HepG2 (cell line): ENCODE measurements around the gene GSC2. TPM values are rescaled to one million over a fixed set of nuclear protein-coding genes. Genes with fewer than 3 reads are reported as not detected.

Experiments used
- BCL3 ChIP-seq: sonication (generic); formaldehyde crosslinking; IDR thresholded peaks from 2 replicates; pipeline ENCODE4 v1.5.1; 2020; ENCODE audit warnings: mild to moderate bottlenecking, missing genetic modification reagents, moderate library complexity
- MTF1 ChIP-seq: sonication (generic); formaldehyde crosslinking; IDR thresholded peaks from 2 replicates; pipeline ENCODE4 v1.5.0; 2020; ENCODE audit warnings: missing genetic modification reagents
- PLRG1 ChIP-seq: fragments of 450-650 bp; conservative IDR thresholded peaks from 2 replicates; pipeline ENCODE4 v1.6.1; 2016
- RERE ChIP-seq: IDR thresholded peaks from 2 replicates; pipeline ENCODE4 v1.6.1; 2016; ENCODE audit warnings: low read depth, missing genetic modification reagents, missing compliant biosample characterization
- ZNF513 ChIP-seq: sonication (generic); formaldehyde crosslinking; conservative IDR thresholded peaks from 2 replicates; pipeline ENCODE4 v1.5.0; 2020; ENCODE audit warnings: missing genetic modification reagents
- ZNF530 ChIP-seq: sonication (generic); formaldehyde crosslinking; IDR thresholded peaks from 2 replicates; pipeline ENCODE4 v1.5.0; 2020; ENCODE audit warnings: low read depth, mild to moderate bottlenecking, missing genetic modification reagents
- ZSCAN5A ChIP-seq: sonication (generic); formaldehyde crosslinking; IDR thresholded peaks from 2 replicates; pipeline ENCODE4 v1.8.0; 2022; ENCODE audit warnings: mild to moderate bottlenecking, missing genetic modification reagents, borderline replicate concordance
- polyA plus RNA-seq, 8 experiments: library from polyadenylated mRNA; depleted of rRNA in 3 of 8; stranded (reverse) in 7 of 8; unstranded in 1 of 8; fragments of >200 nt; fragmentation: Illumina TruSeq in 4 of 8; extraction: Trizol in 4 of 8; gene quantifications; 2 replicates each; pipeline versions ENCODE4 v1.2.1 to v1.2.3, GENCODE V29; 2011 to 2016; ENCODE audit warnings: low read depth in 4 of 8, missing spikeins in 1 of 8, mixed read lengths in 1 of 8; ENCODE audit not compliant: insufficient read depth in 1 of 8
- total RNA-seq, 5 experiments: library from RNA; depleted of rRNA; stranded (reverse); fragments of >200 nt; fragmentation: Illumina TruSeq; extraction: Trizol; gene quantifications; 2 replicates each; pipeline ENCODE4 v1.2.3, GENCODE V29; 2016; ENCODE audit warnings: low read depth in 1 of 5

GSC2 gene
- total and polyA plus RNA-seq, 2 of the 13 experiments (the other 11 are each of a cell fraction or from before 2014, with no cell fraction given) = not detected

GRCh38 chr22:19125474-19126308 is 24.4 kb downstream of the GSC2 start (continued):
- no peak for TF ChIP-seq ZSCAN5A (CRISPR knock-in tag)
- no peak for TF ChIP-seq PLRG1
- TF ChIP-seq MTF1 (CRISPR knock-in tag) = no peak
- TF ChIP-seq ZNF513 (CRISPR knock-in tag) = no peak
- TF ChIP-seq ZNF530 (CRISPR knock-in tag) = no peak
- no peak for TF ChIP-seq RERE (CRISPR knock-in tag)
- no peak for TF ChIP-seq BCL3 (CRISPR knock-in tag)
